Tibial nerve (tissue), 4 donors: ENCODE measurements around the gene C1orf226. TPM values are rescaled to one million over a fixed set of nuclear protein-coding genes. Genes with fewer than 3 reads are reported as not detected.

Experiments used
- DNase-seq, 2 donors: peaks; one replicate each; pipeline ENCODE4 v3.0.0-alpha.2; 2019; ENCODE audit warnings: low spot score in 2 of 2
- H3K27ac ChIP-seq, 4 donors: fragments of 200-600 bp; sonication (generic) in 3 of 4; one replicate each; pipeline ENCODE4 v1.5.1; 2017 to 2019; ENCODE audit warnings: mild to moderate bottlenecking in 1 of 4
- H3K27me3 ChIP-seq, 2 donors: fragments of 200-600 bp; sonication (generic) in 1 of 2; one replicate each; pipeline versions ENCODE4 v1.5.1 to v1.6.0; 2017 to 2019
- H3K36me3 ChIP-seq, 3 donors: fragments of 200-600 bp; sonication (generic); one replicate each; pipeline ENCODE4 v1.5.1; 2018 to 2019
- H3K4me1 ChIP-seq, 4 donors: fragments of 200-600 bp; sonication (generic) in 3 of 4; one replicate each; pipeline ENCODE4 v1.5.1; 2017 to 2019
- H3K4me3 ChIP-seq, 4 donors: fragments of 200-600 bp; sonication (generic) in 3 of 4; one replicate each; pipeline ENCODE4 v1.5.1; 2017 to 2019; ENCODE audit warnings: mild to moderate bottlenecking in 1 of 4, moderate library complexity in 1 of 4
- H3K9me3 ChIP-seq, 4 donors: fragments of 200-600 bp; sonication (generic) in 3 of 4; one replicate each; pipeline ENCODE4 v1.5.1; 2017 to 2019
- CTCF ChIP-seq, 5 experiments: fragments of 200-600 bp in 3 of 5; fragments of 450-650 bp in 2 of 5; sonication (generic) in 3 of 5; IDR thresholded peaks; one replicate each; pipeline ENCODE4 v1.5.1; 2016 to 2019; ENCODE audit warnings: antibody characterized with exemption in 5 of 5, mild to moderate bottlenecking in 3 of 5, moderate library complexity in 2 of 5
- EP300 ChIP-seq, 2 donors: sonication (generic); formaldehyde crosslinking; IDR thresholded peaks; one replicate each; pipeline ENCODE4 v1.6.1; 2017; ENCODE audit warnings: antibody characterized with exemption in 2 of 2, mild to moderate bottlenecking in 1 of 2
- POLR2A ChIP-seq, 2 donors: fragments of 450-650 bp; IDR thresholded peaks; one replicate each; pipeline ENCODE4 v1.6.1; 2017; ENCODE audit warnings: antibody characterized with exemption in 2 of 2, mild to moderate bottlenecking in 2 of 2, moderate library complexity in 2 of 2
- WGBS, 2 donors: methylation state at CpG; one replicate each; pipeline ENCODE4 v1.1.5; 2018; 5-methylcytosine and 5-hydroxymethylcytosine counted together
- total RNA-seq, 4 donors: library from RNA; depleted of rRNA; stranded (reverse); fragments of >200 nt; gene quantifications; one replicate each; pipeline ENCODE4 v1.1.0, GENCODE V29; 2016

Gene C1orf226
- total RNA-seq, 4 donors from 2014 or later, result 2.9 to 8.0 (median 4.7) TPM

- Histone ChIP-seq H3K9me3 (no peaks in the 10 kb centered on the region), H3K36me3 (no peaks in the 10 kb centered on the region), H3K4me3 (no peak overlapping the region), H3K4me1 (peaks cover 0 to 11% (median 5%) of the 10 kb centered on the region in 4 donors), H3K27ac (no peak overlapping the region), H3K27me3 (no peaks in the 10 kb centered on the region)
- DNase-seq, result no peak
- WGBS, 2 donors, result 45 to 53% methylated on average over 5 of the region's 5 CpGs
- TF ChIP-seq CTCF (IDR thresholded peaks at IDR 0.05) (no peak), POLR2A (IDR thresholded peaks at IDR 0.05) (no peak), EP300 (IDR thresholded peaks at IDR 0.05) (no peak)
These were observed 24.3 kb downstream of the C1orf226 start for GRCh38 chr1:162405800-162406199.

- Histone ChIP-seq H3K36me3 (no peaks in the 10 kb centered on the region), H3K4me1 (peaks cover 0 to 11% (median 5%) of the 10 kb centered on the region in 4 donors)
These were observed 25.3 kb downstream of the C1orf226 start for GRCh38 chr1:162406811-162407210.

GRCh38 chr1:162407539-162407938 lies 26.0 kb downstream of the C1orf226 start:
- DNase-seq, result no peak
- H3K4me1 ChIP-seq, result peaks cover 0 to 11% (median 5%) of the 10 kb centered on the region in 4 donors
- TF ChIP-seq CTCF (IDR thresholded peaks at IDR 0.05) (no peak), EP300 (IDR thresholded peaks at IDR 0.05) (no peak), POLR2A (IDR thresholded peaks at IDR 0.05) (no peak)
- no peaks in the 10 kb centered on the region for H3K27me3 ChIP-seq
- H3K27ac ChIP-seq, result no peak overlapping the region
- H3K36me3 ChIP-seq, result no peaks in the 10 kb centered on the region
- no peak overlapping the region for H3K4me3 ChIP-seq
- 95 to 96% methylated on average over 1 of the region's 1 CpG for WGBS, 2 donors
- H3K9me3 ChIP-seq, result no peaks in the 10 kb centered on the region

More at GRCh38 chr1:162406811-162407210, 25.3 kb downstream of the C1orf226 start:
- no peak for DNase-seq
- TF ChIP-seq CTCF (IDR thresholded peaks at IDR 0.05), result no peak
- no peak for TF ChIP-seq EP300 (IDR thresholded peaks at IDR 0.05)
- no peak for TF ChIP-seq POLR2A (IDR thresholded peaks at IDR 0.05)
- Histone ChIP-seq H3K27ac (no peak overlapping the region), H3K9me3 (no peaks in the 10 kb centered on the region), H3K4me3 (no peak overlapping the region), H3K27me3 (no peaks in the 10 kb centered on the region)
- WGBS, 2 donors, result 84% methylated on average over 2 of the region's 2 CpGs

- no peak for TF ChIP-seq CTCF (IDR thresholded peaks at IDR 0.05)
- no peak for TF ChIP-seq EP300 (IDR thresholded peaks at IDR 0.05)
- no peak for TF ChIP-seq POLR2A (IDR thresholded peaks at IDR 0.05)
These were observed 30.5 kb downstream of the C1orf226 start, which contains the start of gene SH2D1B for GRCh38 chr1:162412002-162412401. Gene SH2D1B (minus strand): TSS chr1:162412136. CDS start chr1:162412016, 120 bp downstream.

GRCh38 chr1:162416215-162416614 lies 34.7 kb downstream of the C1orf226 start:
- no peak for DNase-seq
- Histone ChIP-seq H3K9me3 (no peaks in the 10 kb centered on the region), H3K36me3 (no peaks in the 10 kb centered on the region), H3K27me3 (no peaks in the 10 kb centered on the region), H3K4me3 (no peak overlapping the region), H3K4me1 (no peaks in the 10 kb centered on the region), H3K27ac (no peak overlapping the region)
- no peak for TF ChIP-seq POLR2A (IDR thresholded peaks at IDR 0.05)
- no peak for TF ChIP-seq EP300 (IDR thresholded peaks at IDR 0.05)
- no peak for TF ChIP-seq CTCF (IDR thresholded peaks at IDR 0.05)

More at GRCh38 chr1:162412002-162412401, 30.5 kb downstream of the C1orf226 start, which contains the start of gene SH2D1B:
- no peak within 1 kb of the TSS for H3K4me3 ChIP-seq
- no peaks in the 10 kb centered on the region for H3K36me3 ChIP-seq
- DNase-seq, result no peak
- no peaks in the 10 kb centered on the region for H3K27me3 ChIP-seq
- H3K9me3 ChIP-seq, result no peaks in the 10 kb centered on the region
- WGBS, 2 donors, result 61 to 79% methylated on average over 3 of the region's 3 CpGs
- no peak within 1 kb of the TSS for H3K27ac ChIP-seq
- no peaks in the 10 kb centered on the region for H3K4me1 ChIP-seq
